ENCODE results near the gene DNAAF8.

DNA sequence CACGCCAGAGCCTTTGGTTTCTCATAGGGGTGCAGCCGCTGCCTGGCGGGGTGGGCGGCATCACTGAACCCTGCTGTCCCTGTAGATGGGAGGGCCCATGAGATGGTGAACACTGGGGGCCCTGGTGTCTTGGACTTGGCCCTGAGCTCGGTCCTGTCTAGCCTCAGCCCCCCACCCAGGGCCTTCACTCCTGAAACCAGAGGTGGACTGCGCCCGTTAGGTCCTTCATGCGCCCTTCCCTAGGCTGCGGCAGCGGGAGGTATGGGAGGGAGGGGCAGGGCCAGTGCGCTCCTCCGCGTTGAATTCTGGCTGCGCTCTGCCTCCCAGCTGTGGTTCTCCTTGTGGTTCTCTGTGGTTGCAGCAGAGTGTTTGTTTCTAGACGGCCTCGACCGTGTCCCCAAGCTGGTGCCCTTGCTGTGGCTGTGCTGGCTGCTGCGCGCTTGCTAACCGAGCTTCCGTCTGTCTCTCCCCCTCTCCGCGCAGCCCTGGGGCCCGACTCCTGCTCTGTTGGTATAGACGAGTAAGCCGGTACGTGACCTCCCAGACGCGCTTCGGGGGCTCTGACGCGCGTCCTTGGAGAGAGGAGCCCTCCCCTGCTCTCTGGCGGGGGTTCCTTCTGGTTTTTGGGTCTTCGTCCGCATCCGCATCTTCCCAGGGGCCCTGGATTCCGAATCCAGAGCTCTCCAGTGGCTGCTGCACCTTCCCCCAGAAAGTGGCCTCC is 48.4 kb upstream of the DNAAF8 start:
- TF ChIP-seq SUZ12 (IDR thresholded peaks at IDR 0.05; ENCODE audit: extremely low read depth, insufficient read depth, insufficient read length), result no peak
- no peak for TF ChIP-seq YY1 (IDR thresholded peaks at IDR 0.05; ENCODE audit: insufficient read depth, insufficient read length)
- TF ChIP-seq ZNF274 (IDR thresholded peaks at IDR 0.05; ENCODE audit: low read depth, low read length), result no peak
